Neuronal stem cell (in vitro differentiated cells): Measurements from ENCODE around the gene PHF21A.

Source experiments
- DNase-seq: peaks from one replicate; pipeline ENCODE4 v3.0.0-alpha.2; 2013; ENCODE audit warnings: low spot score
- H2AFZ ChIP-seq: one replicate; pipeline ENCODE4 v1.6.1; 2013; ENCODE audit warnings: mild to moderate bottlenecking, low read length, inconsistent platforms
- H2AK5ac ChIP-seq: 2 replicates; pipeline ENCODE4 v1.6.1; 2013; ENCODE audit warnings: low read depth, mild to moderate bottlenecking, inconsistent platforms, low read length, moderate library complexity, mixed read lengths
- H2BK120ac ChIP-seq: 2 replicates; pipeline ENCODE4 v1.6.1; 2013; ENCODE audit warnings: low read depth, mild to moderate bottlenecking, inconsistent platforms, low read length, moderate library complexity, mixed read lengths
- H2BK12ac ChIP-seq: one replicate; pipeline ENCODE4 v1.6.1; 2013; ENCODE audit warnings: low read length, inconsistent platforms
- H2BK15ac ChIP-seq: 2 replicates; pipeline ENCODE4 v1.6.1; 2013; ENCODE audit warnings: mild to moderate bottlenecking, low read length, inconsistent platforms, mixed read lengths
- H2BK5ac ChIP-seq: one replicate; pipeline ENCODE4 v1.6.1; 2013; ENCODE audit warnings: inconsistent platforms, mild to moderate bottlenecking, low read length, moderate library complexity
- H3K14ac ChIP-seq: one replicate; pipeline ENCODE4 v1.6.1; 2013; ENCODE audit warnings: low read length, inconsistent platforms
- H3K18ac ChIP-seq: 2 replicates; pipeline ENCODE4 v1.6.1; 2013; ENCODE audit warnings: low read length, inconsistent platforms
- H3K23ac ChIP-seq: 2 replicates; pipeline ENCODE4 v1.6.1; 2013; ENCODE audit warnings: low read depth, mild to moderate bottlenecking, mixed read lengths, low read length, inconsistent platforms; ENCODE audit not compliant: poor library complexity
- H3K27ac ChIP-seq: replicated peaks from 3 replicates; pipeline ENCODE4 v1.5.1; 2013; ENCODE audit warnings: low read length, inconsistent platforms
- H3K27me3 ChIP-seq, 3 experiments: 2 replicates each; pipeline ENCODE4 v1.6.1; 2013; ENCODE audit warnings: low read length in 3 of 3, mild to moderate bottlenecking in 2 of 3, inconsistent platforms in 1 of 3, low read depth in 1 of 3, mixed read lengths in 1 of 3, moderate library complexity in 1 of 3; ENCODE audit not compliant: control insufficient read depth in 3 of 3, insufficient read depth in 3 of 3
- H3K36me3 ChIP-seq, 2 donors: replicated peaks in 1 of 2; 2 replicates each; pipeline ENCODE4 v1.6.1; 2013; ENCODE audit warnings: low read length in 2 of 2; ENCODE audit not compliant: control insufficient read depth in 2 of 2, insufficient read depth in 2 of 2
- H3K4ac ChIP-seq: 2 replicates; pipeline ENCODE4 v1.6.1; 2013; ENCODE audit warnings: inconsistent platforms, mild to moderate bottlenecking, low read length, moderate library complexity
- H3K4me1 ChIP-seq, 2 donors: 1 replicate in 1 of 2; 2 replicates in 1 of 2; pipeline ENCODE4 v1.6.1; 2013; ENCODE audit warnings: low read length in 2 of 2, low read depth in 1 of 2; ENCODE audit not compliant: control insufficient read depth in 2 of 2, insufficient read depth in 1 of 2
- H3K4me2 ChIP-seq: one replicate; pipeline ENCODE4 v1.6.1; 2013; ENCODE audit warnings: mild to moderate bottlenecking, low read length, inconsistent platforms; ENCODE audit not compliant: insufficient read depth, poor library complexity, severe bottlenecking
- H3K4me3 ChIP-seq, 2 donors: 2 replicates each; pipeline ENCODE4 v1.5.1; 2013; ENCODE audit warnings: low read length in 2 of 2, mild to moderate bottlenecking in 2 of 2, inconsistent platforms in 1 of 2, moderate library complexity in 1 of 2
- H3K79me1 ChIP-seq: one replicate; pipeline ENCODE4 v1.6.1; 2013; ENCODE audit warnings: low read depth, mild to moderate bottlenecking, inconsistent platforms, low read length, moderate library complexity
- H3K9ac ChIP-seq: one replicate; pipeline ENCODE4 v1.6.1; 2013; ENCODE audit warnings: mild to moderate bottlenecking, low read depth, low read length, inconsistent platforms; ENCODE audit not compliant: poor library complexity
- H3K9me3 ChIP-seq, 2 donors: replicated peaks in 1 of 2; 2 replicates each; pipeline versions ENCODE3 to v1.6.1; 2013; ENCODE audit warnings: low read length in 2 of 2, mild to moderate bottlenecking in 2 of 2, inconsistent platforms in 1 of 2, low read depth in 1 of 2, mixed read lengths in 1 of 2, moderate library complexity in 1 of 2; ENCODE audit not compliant: control insufficient read depth in 2 of 2, insufficient read depth in 1 of 2
- H4K8ac ChIP-seq: one replicate; pipeline ENCODE4 v1.6.1; 2013; ENCODE audit warnings: low read depth, mild to moderate bottlenecking, inconsistent platforms, low read length, moderate library complexity
- H4K91ac ChIP-seq: one replicate; pipeline ENCODE4 v1.6.1; 2013; ENCODE audit warnings: low read length, low read depth, mild to moderate bottlenecking, inconsistent platforms; ENCODE audit not compliant: poor library complexity
- WGBS, 2 donors: extraction: QIAGEN DNeasy Blood & Tissue Kit; methylation state at CpG; one replicate each; pipeline ENCODE4 v1.1.7; 2013; ENCODE audit warnings: missing lambda C conversion rate in 2 of 2, mixed read lengths in 1 of 2; ENCODE audit not compliant: insufficient read length in 2 of 2, insufficient replicate concordance in 1 of 2; ENCODE audit errors: extremely low coverage in 2 of 2; 5-methylcytosine and 5-hydroxymethylcytosine counted together

The PHF21A gene

DNA sequence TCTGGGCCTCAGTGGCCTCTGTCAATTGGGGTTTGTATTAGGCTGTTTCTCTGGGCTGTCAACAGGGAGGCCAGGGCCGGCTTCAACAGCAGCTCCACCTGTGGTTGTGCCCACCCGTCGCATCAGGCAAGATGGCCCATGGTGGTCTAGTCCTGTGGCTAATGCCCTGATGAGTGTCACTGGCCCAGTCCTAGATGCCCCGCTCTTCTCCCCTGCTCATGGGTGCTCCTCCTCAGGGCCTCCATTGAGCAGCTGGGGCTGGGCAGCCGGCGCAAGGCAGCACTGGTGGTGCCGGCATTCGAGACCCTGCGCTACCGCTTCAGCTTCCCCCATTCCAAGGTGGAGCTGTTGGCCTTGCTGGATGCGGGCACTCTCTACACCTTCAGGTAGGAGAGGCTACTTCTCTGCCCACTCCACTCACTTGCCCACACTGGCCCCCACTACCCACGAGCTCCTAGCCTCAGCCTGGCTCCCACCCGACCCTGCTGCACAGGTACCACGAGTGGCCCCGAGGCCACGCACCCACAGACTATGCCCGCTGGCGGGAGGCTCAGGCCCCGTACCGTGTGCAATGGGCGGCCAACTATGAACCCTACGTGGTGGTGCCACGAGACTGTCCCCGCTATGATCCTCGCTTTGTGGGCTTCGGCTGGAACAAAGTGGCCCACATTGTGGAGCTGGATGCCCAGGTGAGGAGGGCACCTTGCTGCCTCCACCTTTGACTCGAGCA is 193.4 kb downstream of the PHF21A start:
- H4K91ac ChIP-seq, result no peak overlapping the region
- peak overlapping the region; percentile 30 for H2BK12ac ChIP-seq
- H3K4me1 ChIP-seq, result no peaks in the 10 kb centered on the region
- H3K23ac ChIP-seq, result peak overlapping the region; percentile 61
- H3K27ac ChIP-seq, result no peak overlapping the region
- DNase-seq, result no peak
- peak overlapping the region; percentile 39 for H2BK5ac ChIP-seq
- peak overlapping the region; percentile 57 for H4K8ac ChIP-seq
- no peak overlapping the region for H3K4me3 ChIP-seq
- peaks cover 7 to 17% of the 10 kb centered on the region in 2 donors for H3K36me3 ChIP-seq
- peak overlapping the region; percentile 75 for H2AK5ac ChIP-seq
- no peak overlapping the region for H3K9ac ChIP-seq
- H2AFZ ChIP-seq, result no peak overlapping the region
- H2BK120ac ChIP-seq, result no peak overlapping the region
- peaks cover 0 to 2% of the 10 kb centered on the region in 2 donors for H3K9me3 ChIP-seq
- H3K14ac ChIP-seq, result no peak overlapping the region
- H2BK15ac ChIP-seq, result no peak overlapping the region
- H3K27me3 ChIP-seq, result peaks cover 0 to 27% (median 10%) of the 10 kb centered on the region in 3 experiments
- H3K4me2 ChIP-seq, result no peak overlapping the region
- H3K4ac ChIP-seq, result no peak overlapping the region
- H3K18ac ChIP-seq, result peak overlapping the region; percentile 62
- WGBS, 2 donors, result no CpG with 5 or more reads among the region's 27 CpGs
- peaks cover 7% of the 10 kb centered on the region for H3K79me1 ChIP-seq

DNA sequence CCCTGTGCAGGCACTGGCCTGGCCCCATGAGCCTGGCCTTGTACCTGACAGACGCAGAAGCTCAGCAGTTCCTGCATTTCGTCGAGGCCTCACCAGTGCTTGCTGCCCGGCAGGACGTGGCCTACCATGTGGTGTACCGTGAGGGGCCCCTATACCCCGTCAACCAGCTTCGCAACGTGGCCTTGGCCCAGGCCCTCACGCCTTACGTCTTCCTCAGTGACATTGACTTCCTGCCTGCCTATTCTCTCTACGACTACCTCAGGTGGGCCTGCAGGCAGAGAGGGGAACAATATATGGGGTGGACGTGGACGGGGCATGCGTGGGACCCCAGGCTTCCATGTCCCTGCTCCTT is 193.9 kb downstream of the PHF21A start:
- no peak for DNase-seq
- H3K18ac ChIP-seq, result no peak overlapping the region
- H3K14ac ChIP-seq, result no peak overlapping the region
- H3K27ac ChIP-seq, result no peak overlapping the region
- no peak overlapping the region for H4K8ac ChIP-seq
- H3K23ac ChIP-seq, result peak overlapping the region; percentile 43
- WGBS, 2 donors, result no CpG with 5 or more reads among the region's 15 CpGs
- H2BK15ac ChIP-seq, result no peak overlapping the region
- peaks cover 0 to 32% (median 13%) of the 10 kb centered on the region in 3 experiments for H3K27me3 ChIP-seq
- no peak overlapping the region for H3K9ac ChIP-seq
- H4K91ac ChIP-seq, result peak overlapping the region; percentile 92
- H2AK5ac ChIP-seq, result peak overlapping the region; percentile 75
- peaks cover 6 to 11% of the 10 kb centered on the region in 2 donors for H3K36me3 ChIP-seq
- no peak overlapping the region for H2BK12ac ChIP-seq
- no peak overlapping the region for H3K4me2 ChIP-seq
- H3K4me1 ChIP-seq, result no peaks in the 10 kb centered on the region
- H2BK120ac ChIP-seq, result no peak overlapping the region
- H3K9me3 ChIP-seq, result peaks cover 0 to 2% of the 10 kb centered on the region in 2 donors
- H3K79me1 ChIP-seq, result peaks cover 7% of the 10 kb centered on the region
- no peak overlapping the region for H2BK5ac ChIP-seq
- H3K4ac ChIP-seq, result no peak overlapping the region
- H3K4me3 ChIP-seq, result no peak overlapping the region
- no peak overlapping the region for H2AFZ ChIP-seq

DNA sequence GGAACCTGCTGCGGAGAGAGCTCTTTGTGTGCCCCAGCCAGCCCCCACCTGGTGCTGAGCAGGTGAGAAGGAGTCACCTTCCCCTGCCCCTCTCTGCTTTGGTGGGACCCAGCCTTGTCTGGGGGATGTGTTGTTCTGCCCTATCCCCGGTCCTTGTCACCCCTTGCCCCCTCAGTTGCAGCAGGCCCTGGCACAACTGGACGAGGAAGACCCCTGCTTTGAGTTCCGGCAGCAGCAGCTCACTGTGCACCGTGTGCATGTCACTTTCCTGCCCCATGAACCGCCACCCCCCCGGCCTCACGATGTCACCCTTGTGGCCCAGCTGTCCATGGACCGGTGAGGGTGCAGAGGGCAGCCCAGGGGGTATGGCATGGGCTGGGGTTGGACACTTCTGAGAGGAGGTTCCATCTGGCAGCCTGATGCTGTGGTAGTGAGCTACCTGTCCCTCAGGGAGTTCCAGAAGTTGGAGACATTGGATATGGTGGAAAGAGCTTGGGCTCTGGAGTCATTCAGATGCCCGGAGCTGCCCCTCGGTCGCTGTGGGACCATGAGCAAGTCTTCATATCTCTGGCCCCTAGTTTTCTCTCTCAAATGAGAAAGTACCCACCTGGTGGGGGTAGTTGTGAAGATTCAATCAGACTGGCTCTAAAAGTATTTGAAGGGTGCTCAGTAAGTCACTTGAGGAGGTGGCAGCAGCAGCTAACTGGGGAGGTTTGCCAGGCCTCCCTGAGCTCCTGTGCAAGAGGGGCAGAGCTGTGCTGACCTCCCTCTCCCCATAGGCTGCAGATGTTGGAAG is 194.5 kb downstream of the PHF21A start:
- H3K4me3 ChIP-seq, result no peak overlapping the region
- no peak overlapping the region for H2AFZ ChIP-seq
- no peak overlapping the region for H3K9ac ChIP-seq
- peaks cover 0 to 38% (median 13%) of the 10 kb centered on the region in 3 experiments for H3K27me3 ChIP-seq
- H4K91ac ChIP-seq, result peak overlapping the region; percentile 92
- H3K23ac ChIP-seq, result no peak overlapping the region
- WGBS, 2 donors, result no CpG with 5 or more reads among the region's 12 CpGs
- peaks cover 7% of the 10 kb centered on the region for H3K79me1 ChIP-seq
- no peak overlapping the region for H2BK120ac ChIP-seq
- peak overlapping the region; percentile 38 for H3K18ac ChIP-seq
- peaks cover 3 to 6% of the 10 kb centered on the region in 2 donors for H3K36me3 ChIP-seq
- no peak overlapping the region for H2AK5ac ChIP-seq
- no peak for DNase-seq
- H2BK5ac ChIP-seq, result peak overlapping the region; percentile 54
- H3K9me3 ChIP-seq, result no peaks in the 10 kb centered on the region
- H2BK12ac ChIP-seq, result peak overlapping the region; percentile 90
- H3K4me2 ChIP-seq, result no peak overlapping the region
- H3K14ac ChIP-seq, result no peak overlapping the region
- peak overlapping the region; percentile 23 for H3K4ac ChIP-seq
- H3K27ac ChIP-seq, result no peak overlapping the region
- no peak overlapping the region for H2BK15ac ChIP-seq
- H4K8ac ChIP-seq, result no peak overlapping the region
- peaks cover 0 to under 1% of the 10 kb centered on the region in 2 donors for H3K4me1 ChIP-seq

DNA sequence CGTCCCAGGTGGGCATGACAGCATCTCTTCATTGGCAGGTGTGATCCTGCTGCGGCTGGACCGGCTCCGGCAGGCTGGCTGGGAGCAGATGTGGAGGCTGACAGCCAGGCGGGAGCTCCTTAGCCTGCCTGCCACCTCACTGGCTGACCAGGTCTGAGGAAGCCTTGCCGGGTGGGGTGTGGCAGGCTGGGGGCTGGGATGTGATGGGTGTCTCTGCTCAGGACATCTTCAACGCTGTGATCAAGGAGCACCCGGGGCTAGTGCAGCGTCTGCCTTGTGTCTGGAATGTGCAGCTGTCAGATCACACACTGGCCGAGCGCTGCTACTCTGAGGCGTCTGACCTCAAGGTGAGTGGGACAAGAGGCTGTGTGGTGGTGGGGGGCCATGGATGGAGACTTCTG is 195.3 kb downstream of the PHF21A start:
- no peak overlapping the region for H2AK5ac ChIP-seq
- H2BK120ac ChIP-seq, result no peak overlapping the region
- no peak overlapping the region for H2BK12ac ChIP-seq
- peaks cover 0 to 1% of the 10 kb centered on the region in 2 donors for H3K36me3 ChIP-seq
- peaks cover 5 to 7% of the 10 kb centered on the region in 2 donors for H3K4me1 ChIP-seq
- no peak overlapping the region for H3K9ac ChIP-seq
- no peaks in the 10 kb centered on the region for H3K9me3 ChIP-seq
- no peak overlapping the region for H2BK15ac ChIP-seq
- no peak overlapping the region for H2AFZ ChIP-seq
- H3K14ac ChIP-seq, result no peak overlapping the region
- H3K79me1 ChIP-seq, result peaks cover 7% of the 10 kb centered on the region
- no CpG with 5 or more reads among the region's 12 CpGs for WGBS, 2 donors
- peak overlapping the region; percentile 19 for H3K18ac ChIP-seq
- H3K27me3 ChIP-seq, result peaks cover 0 to 45% (median 13%) of the 10 kb centered on the region in 3 experiments
- no peak overlapping the region for H3K27ac ChIP-seq
- H3K4me3 ChIP-seq, result no peak overlapping the region
- no peak overlapping the region for H3K4ac ChIP-seq
- no peak for DNase-seq
- H3K23ac ChIP-seq, result no peak overlapping the region
- H2BK5ac ChIP-seq, result peak overlapping the region; percentile 54
- H4K8ac ChIP-seq, result no peak overlapping the region
- H3K4me2 ChIP-seq, result no peak overlapping the region
- no peak overlapping the region for H4K91ac ChIP-seq
